Thyroid gland (tissue), 4 donors: ENCODE results near the gene MAB21L1. TPM values are rescaled to one million over a fixed set of nuclear protein-coding genes. Genes with fewer than 3 reads are reported as not detected.

Experiments used
- DNase-seq, 2 donors: peaks; one replicate each; pipeline ENCODE4 v3.0.0-alpha.2; 2019
- H3K27ac ChIP-seq, 3 donors: fragments of 200-600 bp; sonication (generic); 1 replicate in 2 of 3; 2 replicates in 1 of 3; pipeline ENCODE4 v1.5.1; 2016 to 2019; ENCODE audit warnings: mild to moderate bottlenecking in 1 of 3, moderate library complexity in 1 of 3
- H3K27me3 ChIP-seq: fragments of 200-600 bp; sonication (generic); one replicate; pipeline ENCODE4 v1.5.1; 2019
- H3K36me3 ChIP-seq, 2 donors: fragments of 200-600 bp; sonication (generic); one replicate each; pipeline ENCODE4 v1.5.1; 2016 to 2019
- H3K4me1 ChIP-seq, 2 donors: fragments of 200-600 bp; sonication (generic); one replicate each; pipeline ENCODE4 v1.5.1; 2017 to 2019
- H3K4me3 ChIP-seq, 3 donors: fragments of 200-600 bp; sonication (generic); replicated peaks in 1 of 3; 1 replicate in 2 of 3; 2 replicates in 1 of 3; pipeline ENCODE4 v1.5.1; 2016; ENCODE audit warnings: mild to moderate bottlenecking in 1 of 3
- H3K9me3 ChIP-seq: fragments of 200-600 bp; sonication (generic); one replicate; pipeline ENCODE4 v1.5.1; 2017
- POLR2A ChIP-seq, 2 donors: fragments of 450-650 bp; IDR thresholded peaks; one replicate each; pipeline ENCODE4 v1.6.1; 2017; ENCODE audit warnings: antibody characterized with exemption in 2 of 2, mild to moderate bottlenecking in 2 of 2, moderate library complexity in 1 of 2
- WGBS, 2 donors: methylation state at CpG; one replicate each; pipeline ENCODE4 v1.1.5; 2017; 5-methylcytosine and 5-hydroxymethylcytosine counted together
- intact Hi-C: fragments of 100-400 bp; cut with DNase I; formaldehyde crosslinking; loops from one replicate; pipeline ENCODE4 v1.15.1; 2023
- total RNA-seq, 4 donors: library from RNA; depleted of rRNA; stranded (reverse); fragments of >200 nt; gene quantifications; one replicate each; pipeline ENCODE4 v1.2.3, GENCODE V29; 2016
- TF ChIP-seq, protein P1 (sequence below), 6 experiments: fragments of 200-600 bp in 3 of 6; fragments of 450-650 bp in 3 of 6; sonication (generic) in 3 of 6; IDR thresholded peaks; one replicate each; pipeline ENCODE4 v1.5.1; 2016 to 2019; ENCODE audit warnings: antibody characterized with exemption in 6 of 6, mild to moderate bottlenecking in 2 of 6, inconsistent platforms in 1 of 6, moderate library complexity in 1 of 6

The MAB21L1 gene
- total RNA-seq, 4 donors from 2014 or later = 2.2 to 2.9 (median 2.5) TPM

DNA sequence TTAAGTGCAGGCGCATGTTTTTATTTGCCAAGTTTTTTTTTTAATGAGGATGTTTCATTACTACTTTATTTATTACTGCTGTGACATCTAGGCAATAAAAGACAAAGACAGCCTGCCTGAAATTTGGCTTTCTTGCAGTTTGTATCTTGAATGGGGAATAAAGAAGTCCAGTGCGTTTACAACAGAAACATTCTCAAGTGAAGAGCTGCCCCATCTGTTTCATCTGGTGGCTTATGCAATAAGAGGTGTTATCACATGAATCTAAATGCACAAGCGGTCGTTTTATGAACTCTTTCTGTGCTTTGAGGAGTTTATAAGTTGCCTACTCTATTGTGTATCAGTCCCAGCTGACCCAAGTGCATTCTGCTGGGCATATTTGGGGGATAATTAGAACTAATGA lies 12.6 kb upstream of the MAB21L1 start:
- DNase-seq = no peak
- intact Hi-C loops = no loop called here

DNA sequence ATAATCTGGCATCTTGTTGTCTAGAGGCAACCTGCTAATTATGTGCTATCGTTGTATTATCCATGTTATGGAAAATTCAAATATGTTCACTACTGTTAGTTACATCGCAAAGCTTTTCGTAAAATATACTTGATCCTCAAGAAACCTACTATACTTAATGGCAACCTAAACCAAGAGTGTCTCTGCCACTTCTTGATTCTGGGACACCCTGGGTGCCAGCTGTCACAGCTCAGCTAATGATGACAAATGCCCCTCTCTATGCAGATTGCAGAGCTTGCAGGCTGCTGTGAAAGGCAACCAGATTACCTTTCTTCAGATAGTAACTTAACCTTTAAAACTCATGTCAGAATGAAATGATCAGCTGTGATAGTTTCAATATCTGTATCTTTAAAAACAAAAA lies 8.9 kb upstream of the MAB21L1 start:
- Histone ChIP-seq H3K27me3 (no peaks in the 10 kb centered on the region), H3K9me3 (no peaks in the 10 kb centered on the region), H3K4me3 (no peak overlapping the region), H3K4me1 (no peaks in the 10 kb centered on the region), H3K36me3 (no peaks in the 10 kb centered on the region), H3K27ac (no peak overlapping the region)
- intact Hi-C loops = no loop called here
- no peak for DNase-seq
- 95 to 96% methylated on average over 3 of the region's 3 CpGs for WGBS, 2 donors
- TF ChIP-seq, protein P1, sequence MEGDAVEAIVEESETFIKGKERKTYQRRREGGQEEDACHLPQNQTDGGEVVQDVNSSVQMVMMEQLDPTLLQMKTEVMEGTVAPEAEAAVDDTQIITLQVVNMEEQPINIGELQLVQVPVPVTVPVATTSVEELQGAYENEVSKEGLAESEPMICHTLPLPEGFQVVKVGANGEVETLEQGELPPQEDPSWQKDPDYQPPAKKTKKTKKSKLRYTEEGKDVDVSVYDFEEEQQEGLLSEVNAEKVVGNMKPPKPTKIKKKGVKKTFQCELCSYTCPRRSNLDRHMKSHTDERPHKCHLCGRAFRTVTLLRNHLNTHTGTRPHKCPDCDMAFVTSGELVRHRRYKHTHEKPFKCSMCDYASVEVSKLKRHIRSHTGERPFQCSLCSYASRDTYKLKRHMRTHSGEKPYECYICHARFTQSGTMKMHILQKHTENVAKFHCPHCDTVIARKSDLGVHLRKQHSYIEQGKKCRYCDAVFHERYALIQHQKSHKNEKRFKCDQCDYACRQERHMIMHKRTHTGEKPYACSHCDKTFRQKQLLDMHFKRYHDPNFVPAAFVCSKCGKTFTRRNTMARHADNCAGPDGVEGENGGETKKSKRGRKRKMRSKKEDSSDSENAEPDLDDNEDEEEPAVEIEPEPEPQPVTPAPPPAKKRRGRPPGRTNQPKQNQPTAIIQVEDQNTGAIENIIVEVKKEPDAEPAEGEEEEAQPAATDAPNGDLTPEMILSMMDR (IDR thresholded peaks at IDR 0.05) = no peak
- TF ChIP-seq POLR2A (IDR thresholded peaks at IDR 0.05) = no peak

More for the DNA sequence above, 12.6 kb upstream of the MAB21L1 start:
- H3K27ac ChIP-seq = no peak overlapping the region
- no peaks in the 10 kb centered on the region for H3K36me3 ChIP-seq
- H3K27me3 ChIP-seq = no peaks in the 10 kb centered on the region
- no peaks in the 10 kb centered on the region for H3K9me3 ChIP-seq
- 77 to 79% methylated on average over 4 of the region's 4 CpGs for WGBS, 2 donors
- H3K4me3 ChIP-seq = no peak overlapping the region
- TF ChIP-seq, protein P1 (IDR thresholded peaks at IDR 0.05) = no peak
- no peak for TF ChIP-seq POLR2A (IDR thresholded peaks at IDR 0.05)
- H3K4me1 ChIP-seq = no peaks in the 10 kb centered on the region

DNA sequence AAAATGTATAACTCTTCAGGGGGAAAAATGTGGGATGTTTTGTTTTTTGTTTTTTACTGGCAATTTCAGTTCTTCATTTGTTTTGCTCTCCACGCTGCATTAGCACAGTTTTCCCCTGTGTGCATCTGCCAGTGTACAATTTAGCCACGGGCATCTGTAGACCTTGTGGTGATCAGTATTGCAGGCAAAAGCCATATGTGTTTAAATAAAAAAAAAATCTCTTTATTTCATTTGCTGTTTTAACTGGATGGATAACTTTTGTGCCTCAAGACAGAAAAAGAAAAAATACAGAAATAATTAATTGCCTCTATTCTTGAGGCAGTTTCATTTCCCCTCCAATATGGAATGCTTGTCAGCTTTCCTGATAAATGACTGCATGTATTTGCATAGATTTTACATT lies 7.9 kb upstream of the MAB21L1 start:
- H3K27me3 ChIP-seq = no peaks in the 10 kb centered on the region
- no peaks in the 10 kb centered on the region for H3K9me3 ChIP-seq
- DNase-seq = no peak
- no peaks in the 10 kb centered on the region for H3K4me1 ChIP-seq
- no peak overlapping the region for H3K27ac ChIP-seq
- no peak for TF ChIP-seq POLR2A (IDR thresholded peaks at IDR 0.05)
- TF ChIP-seq, protein P1 (IDR thresholded peaks at IDR 0.05) = no peak
- 91 to 95% methylated on average over 2 of the region's 2 CpGs for WGBS, 2 donors
- no peak overlapping the region for H3K4me3 ChIP-seq
- intact Hi-C loops = no loop called here
- no peaks in the 10 kb centered on the region for H3K36me3 ChIP-seq

DNA sequence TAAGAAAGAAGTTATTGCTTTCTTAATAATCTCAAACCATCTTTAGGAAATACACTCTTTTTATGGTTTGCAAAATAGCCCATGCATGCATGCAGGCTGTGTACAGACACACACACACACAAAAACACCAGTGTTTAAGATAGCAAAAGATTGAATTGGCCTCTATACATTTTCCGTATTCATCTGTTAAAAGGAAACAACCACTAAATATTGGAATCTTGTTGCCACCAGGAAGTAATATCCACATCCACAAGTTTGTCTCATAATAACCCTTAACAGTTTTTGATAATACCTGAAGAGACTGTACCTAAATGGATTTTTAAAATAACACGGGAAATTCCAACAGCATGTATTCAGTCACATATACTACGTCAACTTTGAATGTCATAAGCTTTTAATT lies 7.3 kb upstream of the MAB21L1 start:
- no peak for DNase-seq
- intact Hi-C loops = no loop called here

DNA sequence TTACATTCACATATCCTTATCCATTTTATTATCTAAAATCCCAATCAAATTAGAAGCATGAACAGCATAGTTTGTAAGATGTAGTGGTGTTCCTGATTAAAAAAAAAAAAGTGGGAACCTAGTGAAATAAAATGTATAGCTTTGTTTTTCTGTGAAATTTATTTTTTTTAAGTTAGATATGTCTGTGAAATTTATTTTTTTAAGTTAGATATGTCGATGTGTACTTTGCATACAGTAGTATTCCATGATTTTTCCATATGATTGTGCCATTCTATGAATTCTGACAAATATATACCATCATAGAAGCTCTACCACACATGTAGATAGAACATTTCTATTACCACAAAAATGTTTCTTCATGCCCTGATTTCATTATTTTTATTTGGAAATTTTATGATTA lies 6.0 kb upstream of the MAB21L1 start:
- Histone ChIP-seq H3K27ac (no peak overlapping the region), H3K27me3 (no peaks in the 10 kb centered on the region), H3K9me3 (no peaks in the 10 kb centered on the region), H3K4me1 (no peaks in the 10 kb centered on the region), H3K36me3 (no peaks in the 10 kb centered on the region), H3K4me3 (no peak overlapping the region)
- 90 to 93% methylated on average over 1 of the region's 1 CpG for WGBS, 2 donors
- TF ChIP-seq, protein P1 (IDR thresholded peaks at IDR 0.05) = no peak
- TF ChIP-seq POLR2A (IDR thresholded peaks at IDR 0.05) = no peak
- no peak for DNase-seq
- intact Hi-C loops = no loop called here

More for the DNA sequence above, 7.3 kb upstream of the MAB21L1 start:
- H3K27me3 ChIP-seq = no peaks in the 10 kb centered on the region
- H3K9me3 ChIP-seq = no peaks in the 10 kb centered on the region
- H3K27ac ChIP-seq = no peak overlapping the region
- TF ChIP-seq, protein P1 (IDR thresholded peaks at IDR 0.05) = no peak
- TF ChIP-seq POLR2A (IDR thresholded peaks at IDR 0.05) = no peak
- no peaks in the 10 kb centered on the region for H3K4me1 ChIP-seq
- no peaks in the 10 kb centered on the region for H3K36me3 ChIP-seq
- H3K4me3 ChIP-seq = no peak overlapping the region
- 94 to 97% methylated on average over 3 of the region's 3 CpGs for WGBS, 2 donors
